A549 (cell line): ENCODE results near the gene N4BP2. TPM values are rescaled to one million over a fixed set of nuclear protein-coding genes. Genes with fewer than 3 reads are reported as not detected.

Experiments used
- ATAC-seq, 2 experiments: fragments of 200-7000 bp in 1 of 2; fragments of >200 bp in 1 of 2; cut with Nextera tagmentation in 1 of 2; cut with Tn5 transposase in 1 of 2; 3 replicates each; pipeline versions ENCODE4 v1.8.0 to v1.9.1; 2018 to 2020; ENCODE audit warnings: mild to moderate bottlenecking in 1 of 2, moderate library complexity in 1 of 2
- CTCF ChIA-PET: fragments of 300-600 bp; sonication (Branson Sonifier 250); formaldehyde crosslinking; extraction: SDS; loops from one replicate; lab custom pipeline; 2021; ENCODE audit warnings: antibody characterized with exemption, inconsistent platforms; lab: Yijun Ruan, JAX
- POLR2A ChIA-PET: fragments of 350-600 bp; formaldehyde crosslinking; extraction: SDS; loops from one replicate; lab custom pipeline; 2021; ENCODE audit warnings: antibody characterized with exemption, inconsistent platforms; lab: Yijun Ruan, JAX
- DNase-seq, 2 experiments: peaks; one replicate each; pipeline versions ENCODE4 v3.0.0 to v3.0.0-alpha.2; 2011 to 2016; ENCODE audit warnings: low read depth in 1 of 2, low spot score in 1 of 2
- FAIRE-seq: peaks from 2 replicates; lab custom pipeline; 2011; peaks lifted over from hg19 to GRCh38; lab: Jason Lieb, UNC
- H3K27ac ChIP-seq, 2 experiments: fragments of >200 bp; sonication (Bioruptor Twin); formaldehyde crosslinking; 3 replicates each; pipeline ENCODE4 v1.5.1; 2016 to 2017
- H3K4me1 ChIP-seq: fragments of >200 bp; sonication (Bioruptor Twin); formaldehyde crosslinking; 3 replicates; pipeline ENCODE4 v1.6.1; 2016
- H3K4me2 ChIP-seq: fragments of >200 bp; sonication (Bioruptor Twin); formaldehyde crosslinking; 3 replicates; pipeline ENCODE4 v1.6.1; 2016
- H3K4me3 ChIP-seq: fragments of >200 bp; sonication (Bioruptor Twin); formaldehyde crosslinking; 3 replicates; pipeline ENCODE4 v1.5.1; 2016
- H3K9me3 ChIP-seq: fragments of >200 bp; sonication (Bioruptor Twin); formaldehyde crosslinking; 3 replicates; pipeline ENCODE4 v1.6.1; 2016
- ATOH8 ChIP-seq: fragments of 250-450 bp; sonication (Bioruptor Pico); IDR thresholded peaks from 2 replicates; pipeline ENCODE4 v1.5.0; 2020; ENCODE audit warnings: low read depth, mild to moderate bottlenecking, moderate library complexity
- BCL3 ChIP-seq: fragments of >200 bp; sonication (Bioruptor Twin); formaldehyde crosslinking; IDR thresholded peaks from 3 replicates; pipeline ENCODE4 v1.6.1; 2016
- CBX8 ChIP-seq: fragments of 200-600 bp; sonication (generic); IDR thresholded peaks from 2 replicates; pipeline ENCODE4 v1.6.1; 2016
- CEBPB ChIP-seq, 2 experiments: fragments of >200 bp in 1 of 2; sonication (Bioruptor Twin) in 1 of 2; formaldehyde crosslinking in 1 of 2; IDR thresholded peaks; 2 replicates each; pipeline ENCODE4 v1.6.1; 2012 to 2016
- CTCF ChIP-seq: fragments of >200 bp; sonication (Bioruptor Twin); formaldehyde crosslinking; IDR thresholded peaks from 3 replicates; pipeline ENCODE4 v1.5.1; 2016
- EP300 ChIP-seq, 2 experiments: fragments of >200 bp; sonication (Bioruptor Twin); formaldehyde crosslinking; IDR thresholded peaks; 2 replicates in 1 of 2; 3 replicates in 1 of 2; pipeline ENCODE4 v1.6.1; 2016 to 2017
- FOSL2 ChIP-seq, 2 experiments: fragments of 450-650 bp in 1 of 2; fragments of >200 bp in 1 of 2; sonication (Bioruptor Twin) in 1 of 2; formaldehyde crosslinking; IDR thresholded peaks; 2 replicates each; pipeline versions ENCODE4 v1.5.0 to v1.6.1; 2016 to 2020; ENCODE audit warnings: mild to moderate bottlenecking in 1 of 2, moderate library complexity in 1 of 2
- FOXS1 ChIP-seq: fragments of 250-450 bp; sonication (Bioruptor Pico); IDR thresholded peaks from 2 replicates; pipeline ENCODE4 v1.5.0; 2020; ENCODE audit warnings: mild to moderate bottlenecking, moderate library complexity
- HDAC2 ChIP-seq: fragments of 200-600 bp; sonication (generic); IDR thresholded peaks from 2 replicates; pipeline ENCODE4 v1.6.1; 2016
- HES2 ChIP-seq: fragments of >200 bp; sonication (Bioruptor Twin); formaldehyde crosslinking; IDR thresholded peaks from 2 replicates; pipeline ENCODE4 v1.6.1; 2016
- JUNB ChIP-seq: fragments of >200 bp; sonication (Bioruptor Twin); formaldehyde crosslinking; IDR thresholded peaks from 2 replicates; pipeline ENCODE4 v1.6.1; 2016
- MAFK ChIP-seq: fragments of 450-650 bp; IDR thresholded peaks from 2 replicates; pipeline ENCODE4 v1.6.1; 2014; ENCODE audit not compliant: partially characterized antibody
- MYC ChIP-seq: IDR thresholded peaks from 2 replicates; pipeline ENCODE4 v1.6.1; 2012; ENCODE audit warnings: mild to moderate bottlenecking, inconsistent platforms, low read length, improper control_type of control experiment, borderline replicate concordance
- PBX3 ChIP-seq: IDR thresholded peaks from 2 replicates; pipeline ENCODE4 v1.6.1; 2012
- PHF8 ChIP-seq: fragments of 200-600 bp; sonication (generic); IDR thresholded peaks from 2 replicates; pipeline ENCODE4 v1.6.1; 2016; ENCODE audit warnings: low read depth, mild to moderate bottlenecking, antibody characterized with exemption, moderate library complexity, borderline replicate concordance
- RAD21 ChIP-seq, 2 experiments: fragments of >200 bp in 1 of 2; sonication (Bioruptor Twin) in 1 of 2; formaldehyde crosslinking in 1 of 2; IDR thresholded peaks in 1 of 2; conservative IDR thresholded peaks in 1 of 2; 2 replicates in 1 of 2; 3 replicates in 1 of 2; pipeline ENCODE4 v1.6.1; 2012 to 2018; ENCODE audit warnings: inconsistent platforms in 1 of 2
- RARB ChIP-seq: fragments of 250-450 bp; sonication (Bioruptor Pico); IDR thresholded peaks from 2 replicates; pipeline ENCODE4 v1.8.0; 2021; ENCODE audit warnings: mild to moderate bottlenecking, moderate library complexity
- RCOR1 ChIP-seq: fragments of 150-350 bp; IDR thresholded peaks from 2 replicates; pipeline ENCODE4 v1.6.1; 2014; ENCODE audit warnings: antibody characterized with exemption, low read length, low read depth
- SMC3 ChIP-seq: fragments of >200 bp; sonication (Bioruptor Twin); formaldehyde crosslinking; IDR thresholded peaks from 3 replicates; pipeline ENCODE4 v1.6.1; 2018; ENCODE audit warnings: inconsistent platforms
- TP53 ChIP-seq: fragments of 250-450 bp; sonication (Bioruptor Pico); IDR thresholded peaks from 2 replicates; pipeline ENCODE4 v1.5.0; 2021; ENCODE audit warnings: mild to moderate bottlenecking, moderate library complexity
- WGBS: methylation state at CpG from one replicate; pipeline ENCODE4 v1.1.6; 2017; ENCODE audit errors: missing lambda C conversion rate; 5-methylcytosine and 5-hydroxymethylcytosine counted together
- polyA plus RNA-seq, 4 experiments: library from polyadenylated mRNA; depleted of rRNA in 3 of 4; stranded (reverse); fragments of >200 nt; fragmentation: RNase III in 1 of 4; extraction: RNeasy Plus Mini Kit Qiagen cat#74134 plus additional on column Dnase treatment in 1 of 4; gene quantifications; 2 replicates in 3 of 4; 3 replicates in 1 of 4; pipeline ENCODE4 v1.2.3, GENCODE V29; 2011 to 2017

The N4BP2 gene
- polyA plus RNA-seq, 2 of the 4 experiments (the other 2 are of a cell fraction) = 2.7 to 10.4 TPM

GRCh38 chr4:40086421-40086820 lies 29.8 kb downstream of the N4BP2 start:
- ChIA-PET POLR2A (no interaction called here), CTCF (interaction anchor here (1.0 kb wide), 1 partner anchor 230 kb away, joined by 3 read pairs; no protein-coding TSS in a partner anchor)
- Histone ChIP-seq H3K27ac (no peak overlapping the region), H3K4me3 (no peak overlapping the region), H3K4me1 (no peaks in the 10 kb centered on the region), H3K9me3 (no peaks in the 10 kb centered on the region), H3K4me2 (no peak overlapping the region)
- no peak for ATAC-seq
- whole genome bisulfite sequencing = 95% methylated on average over 8 of the region's 8 CpGs
- no peak for FAIRE-seq
- TF ChIP-seq CTCF (no peak), PHF8 (no peak), FOXS1 (CRISPR knock-in tag) (no peak), EP300 (IDR thresholded peaks at IDR 0.05) (no peak), SMC3 (no peak), HES2 (no peak), BCL3 (no peak), PBX3 (no peak), MAFK (no peak), RCOR1 (no peak), MYC (no peak), FOSL2 (IDR thresholded peaks at IDR 0.05) (no peak), FOSL2 (CRISPR knock-in tag; IDR thresholded peaks at IDR 0.05) (no peak), CBX8 (no peak), ATOH8 (CRISPR knock-in tag) (no peak), HDAC2 (no peak), RAD21 (conservative IDR thresholded peaks at IDR 0.05 in 1 of 2, IDR thresholded peaks at IDR 0.05 in 1 of 2) (no peak), JUNB (no peak)
- DNase-seq = no peak

GRCh38 chr4:40087799-40088366 lies 31.2 kb downstream of the N4BP2 start:
- TF ChIP-seq TP53 (no peak), RARB (CRISPR knock-in tag) (no peak), CEBPB (IDR thresholded peaks at IDR 0.05) (no peak), MAFK (peak; percentile 4)
- H3K4me3 ChIP-seq = no peak overlapping the region
- 90% methylated on average over 10 of the region's 10 CpGs for WGBS
- no peaks in the 10 kb centered on the region for H3K4me1 ChIP-seq
- ChIA-PET POLR2A (no interaction called here), CTCF (interaction anchor here (1.2 kb wide), 1 partner anchor 10 kb away, joined by 4 read pairs; no protein-coding TSS in a partner anchor)
- H3K9me3 ChIP-seq = no peaks in the 10 kb centered on the region
- FAIRE-seq (no peak), ATAC-seq (no peak), DNase-seq (no peak)
- no peak overlapping the region for H3K4me2 ChIP-seq
- no peak overlapping the region for H3K27ac ChIP-seq
